ENCODE results near the gene POMT2.
A peak's percentile ranks its signal among the peaks of the same experiment; 100 is the strongest.

Gene POMT2, protein sequence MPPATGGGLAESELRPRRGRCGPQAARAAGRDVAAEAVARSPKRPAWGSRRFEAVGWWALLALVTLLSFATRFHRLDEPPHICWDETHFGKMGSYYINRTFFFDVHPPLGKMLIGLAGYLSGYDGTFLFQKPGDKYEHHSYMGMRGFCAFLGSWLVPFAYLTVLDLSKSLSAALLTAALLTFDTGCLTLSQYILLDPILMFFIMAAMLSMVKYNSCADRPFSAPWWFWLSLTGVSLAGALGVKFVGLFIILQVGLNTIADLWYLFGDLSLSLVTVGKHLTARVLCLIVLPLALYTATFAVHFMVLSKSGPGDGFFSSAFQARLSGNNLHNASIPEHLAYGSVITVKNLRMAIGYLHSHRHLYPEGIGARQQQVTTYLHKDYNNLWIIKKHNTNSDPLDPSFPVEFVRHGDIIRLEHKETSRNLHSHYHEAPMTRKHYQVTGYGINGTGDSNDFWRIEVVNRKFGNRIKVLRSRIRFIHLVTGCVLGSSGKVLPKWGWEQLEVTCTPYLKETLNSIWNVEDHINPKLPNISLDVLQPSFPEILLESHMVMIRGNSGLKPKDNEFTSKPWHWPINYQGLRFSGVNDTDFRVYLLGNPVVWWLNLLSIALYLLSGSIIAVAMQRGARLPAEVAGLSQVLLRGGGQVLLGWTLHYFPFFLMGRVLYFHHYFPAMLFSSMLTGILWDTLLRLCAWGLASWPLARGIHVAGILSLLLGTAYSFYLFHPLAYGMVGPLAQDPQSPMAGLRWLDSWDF

DNA sequence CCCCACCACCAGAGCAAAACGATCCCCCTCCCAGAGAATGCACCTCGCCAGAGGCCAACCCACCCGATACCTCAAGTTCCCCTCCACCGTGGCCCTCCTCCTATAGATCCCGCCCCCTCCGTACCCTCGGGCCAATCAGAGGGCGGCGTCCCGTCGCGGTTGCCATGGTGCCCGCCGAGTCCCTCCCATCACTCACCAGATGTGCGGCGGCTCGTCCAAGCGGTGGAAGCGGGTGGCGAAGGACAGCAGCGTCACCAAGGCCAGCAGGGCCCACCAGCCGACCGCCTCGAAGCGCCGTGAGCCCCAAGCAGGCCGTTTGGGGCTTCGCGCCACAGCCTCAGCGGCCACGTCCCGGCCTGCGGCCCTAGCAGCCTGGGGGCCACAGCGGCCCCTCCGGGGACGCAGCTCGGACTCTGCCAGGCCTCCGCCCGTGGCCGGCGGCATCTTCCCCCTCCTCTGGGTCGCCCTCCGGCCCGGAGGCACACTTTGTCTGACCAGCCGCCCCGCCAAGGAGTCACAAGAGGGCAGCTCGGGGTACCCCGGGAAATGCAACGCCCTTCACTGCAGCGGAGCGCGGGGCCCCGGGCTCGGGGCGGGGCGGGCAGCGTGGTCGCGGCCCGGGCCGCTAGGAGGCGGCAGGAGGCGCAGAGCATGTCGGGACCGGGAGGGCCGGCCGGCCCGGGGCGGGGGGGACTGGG is at the start of gene POMT2:
Gene POMT2, minus strand, starts transcription at position 646 of the 698 bp plus-strand sequence. Its CDS starts 202 bp downstream, at position 444.
- Mint-ChIP-seq H3K9me3 (no peaks in the 10 kb centered on the region), H3K27me3 (no peaks in the 10 kb centered on the region), H3K4me1 (ENCODE audit: low read depth) (peaks cover 22% of the 10 kb centered on the region), H3K27ac (peak within 1 kb of the TSS; percentile 100), H3K36me3 (ENCODE audit: low read depth) (peaks cover 5% of the 10 kb centered on the region), H3K4me3 (peak within 1 kb of the TSS; percentile 94)
- peak; percentile 95 for DNase-seq

GRCh38 chr14:77369285-77369684 is 48.6 kb upstream of the POMT2 start:
- no peak for DNase-seq
- Mint-ChIP-seq H3K4me3 (no peak overlapping the region), H3K27ac (no peak overlapping the region), H3K4me1 (ENCODE audit: low read depth) (peaks cover 34% of the 10 kb centered on the region), H3K9me3 (no peaks in the 10 kb centered on the region), H3K36me3 (ENCODE audit: low read depth) (peaks cover 13% of the 10 kb centered on the region), H3K27me3 (no peaks in the 10 kb centered on the region)

DNA sequence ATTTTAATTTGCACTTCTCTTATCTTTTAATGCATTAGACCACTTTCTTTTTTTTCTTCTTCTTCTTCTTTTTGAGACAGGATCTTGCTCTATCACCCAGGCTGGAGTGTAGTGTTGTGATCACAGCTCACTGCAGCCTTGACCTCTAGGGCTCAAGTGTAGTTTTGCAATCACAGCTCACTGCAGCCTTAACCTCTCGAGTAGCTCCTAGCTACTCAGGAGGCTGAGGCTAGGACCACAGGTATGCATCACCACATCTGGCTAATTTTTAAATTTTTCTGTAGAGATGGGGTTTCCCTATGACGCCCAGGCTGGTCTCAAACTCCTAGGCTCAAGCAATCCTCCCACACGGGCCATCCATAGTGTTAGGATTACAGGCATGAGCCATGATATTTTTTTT is 43.5 kb upstream of the POMT2 start:
- H3K4me3 Mint-ChIP-seq, result no peak overlapping the region
- no peak for DNase-seq
- H3K36me3 Mint-ChIP-seq (ENCODE audit: low read depth), result peaks cover 4% of the 10 kb centered on the region
- no peaks in the 10 kb centered on the region for H3K9me3 Mint-ChIP-seq
- H3K4me1 Mint-ChIP-seq (ENCODE audit: low read depth), result peaks cover 13% of the 10 kb centered on the region
- H3K27me3 Mint-ChIP-seq, result no peaks in the 10 kb centered on the region
- H3K27ac Mint-ChIP-seq, result no peak overlapping the region

DNA sequence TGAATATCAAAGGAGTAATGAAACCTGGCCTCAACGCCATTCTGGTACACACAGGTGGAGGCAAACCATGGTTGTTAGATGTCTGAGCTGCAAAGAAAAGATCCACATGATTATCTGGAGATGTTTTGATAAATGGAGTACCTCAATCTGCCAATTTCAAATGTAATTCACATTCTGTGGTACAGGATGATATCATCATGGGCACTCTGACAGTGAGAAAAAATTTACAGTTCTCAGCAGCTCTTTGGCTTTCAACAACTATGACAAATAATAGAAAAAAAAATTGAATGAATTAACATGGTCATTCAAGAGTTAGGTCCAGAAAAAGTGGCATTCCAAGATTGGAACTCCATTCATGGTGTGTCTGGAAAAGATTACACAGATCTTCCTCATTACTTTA is 38.9 kb upstream of the POMT2 start:
- no peak overlapping the region for H3K4me3 Mint-ChIP-seq
- H3K27me3 Mint-ChIP-seq, result no peaks in the 10 kb centered on the region
- peaks cover 18% of the 10 kb centered on the region for H3K4me1 Mint-ChIP-seq (ENCODE audit: low read depth)
- no peak overlapping the region for H3K27ac Mint-ChIP-seq
- no peak for DNase-seq
- H3K9me3 Mint-ChIP-seq, result no peaks in the 10 kb centered on the region
- H3K36me3 Mint-ChIP-seq (ENCODE audit: low read depth), result peaks cover 4% of the 10 kb centered on the region

GRCh38 chr14:77356899-77357298 is 36.2 kb upstream of the POMT2 start:
- no peaks in the 10 kb centered on the region for H3K9me3 Mint-ChIP-seq
- no peak for DNase-seq
- no peak overlapping the region for H3K4me3 Mint-ChIP-seq
- H3K27ac Mint-ChIP-seq, result no peak overlapping the region
- peaks cover 4% of the 10 kb centered on the region for H3K36me3 Mint-ChIP-seq (ENCODE audit: low read depth)
- peaks cover 12% of the 10 kb centered on the region for H3K4me1 Mint-ChIP-seq (ENCODE audit: low read depth)
- no peaks in the 10 kb centered on the region for H3K27me3 Mint-ChIP-seq

GRCh38 chr14:77355811-77356210 is 35.1 kb upstream of the POMT2 start:
- no peak for DNase-seq
- Mint-ChIP-seq H3K9me3 (no peaks in the 10 kb centered on the region), H3K36me3 (ENCODE audit: low read depth) (peaks cover 6% of the 10 kb centered on the region), H3K27me3 (no peaks in the 10 kb centered on the region), H3K4me3 (no peak overlapping the region), H3K4me1 (ENCODE audit: low read depth) (peaks cover 9% of the 10 kb centered on the region), H3K27ac (no peak overlapping the region)

DNA sequence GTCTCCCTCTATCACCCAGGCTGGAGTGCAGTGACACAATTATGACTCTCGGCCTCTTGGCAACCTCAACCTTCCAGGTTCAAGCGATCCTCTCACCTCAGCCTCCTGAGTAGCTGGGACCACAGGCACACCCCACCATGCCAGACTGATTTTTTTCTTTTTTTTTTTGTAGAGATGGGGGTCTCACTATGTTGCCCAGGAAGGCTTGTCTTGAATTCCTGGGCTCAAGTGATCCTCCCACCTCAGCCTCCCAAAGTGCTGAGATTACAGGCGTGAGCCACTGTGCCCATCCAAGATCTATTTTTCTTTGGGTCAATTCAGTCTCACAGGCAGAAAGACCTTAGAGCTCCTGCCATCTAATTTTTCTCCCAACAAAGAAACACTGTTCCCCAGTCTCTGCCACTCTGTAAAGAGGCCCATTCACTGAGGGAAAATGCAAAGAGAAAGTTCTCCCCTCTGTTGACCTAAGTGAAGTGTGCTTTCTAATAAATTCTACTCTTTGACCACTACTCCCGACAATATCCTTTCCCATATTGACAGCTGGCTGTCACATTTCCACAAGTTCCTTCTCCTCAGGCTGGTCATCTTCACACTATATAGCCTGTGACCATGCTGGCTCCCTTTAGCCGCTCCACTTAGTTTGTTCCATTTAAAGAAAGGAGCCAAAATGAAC is 32.9 kb upstream of the POMT2 start:
- H3K4me1 Mint-ChIP-seq (ENCODE audit: low read depth), result peaks cover 5% of the 10 kb centered on the region
- H3K4me3 Mint-ChIP-seq, result no peak overlapping the region
- no peak for DNase-seq
- H3K9me3 Mint-ChIP-seq, result no peaks in the 10 kb centered on the region
- no peaks in the 10 kb centered on the region for H3K27me3 Mint-ChIP-seq
- peaks cover 26% of the 10 kb centered on the region for H3K36me3 Mint-ChIP-seq (ENCODE audit: low read depth)
- no peak overlapping the region for H3K27ac Mint-ChIP-seq

DNA sequence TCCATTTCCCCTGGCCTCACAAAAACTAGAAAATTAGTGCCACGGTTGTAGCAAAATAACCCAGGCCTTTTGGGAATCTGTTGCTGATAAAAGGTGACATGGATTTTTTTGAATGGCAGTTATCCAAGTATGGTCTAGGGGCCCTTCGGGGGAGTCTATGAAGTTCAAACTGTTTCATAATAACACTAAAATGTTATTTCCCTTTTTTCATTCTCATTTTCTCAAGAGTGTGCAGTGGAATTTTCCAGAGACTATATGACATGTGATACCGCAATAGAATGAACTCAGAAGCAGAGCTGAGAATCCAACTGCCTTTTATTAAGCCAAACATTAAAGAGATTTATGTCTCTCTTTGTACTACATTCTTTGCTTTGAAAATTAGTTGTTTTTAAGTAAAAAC is 27.1 kb upstream of the POMT2 start:
- Mint-ChIP-seq H3K27ac (no peak overlapping the region), H3K27me3 (no peaks in the 10 kb centered on the region), H3K9me3 (no peaks in the 10 kb centered on the region), H3K36me3 (ENCODE audit: low read depth) (peaks cover 63% of the 10 kb centered on the region), H3K4me1 (ENCODE audit: low read depth) (no peaks in the 10 kb centered on the region), H3K4me3 (no peak overlapping the region)
- DNase-seq, result no peak

- no peak for DNase-seq
- Mint-ChIP-seq H3K27ac (no peak overlapping the region), H3K4me1 (ENCODE audit: low read depth) (no peaks in the 10 kb centered on the region), H3K27me3 (no peaks in the 10 kb centered on the region), H3K4me3 (no peak overlapping the region), H3K36me3 (ENCODE audit: low read depth) (peaks cover 73% of the 10 kb centered on the region), H3K9me3 (no peaks in the 10 kb centered on the region)
Measured at GRCh38 chr14:77346495-77346894, 25.8 kb upstream of the POMT2 start.

- no peak overlapping the region for H3K4me3 Mint-ChIP-seq
- no peak for DNase-seq
- H3K27me3 Mint-ChIP-seq, result no peaks in the 10 kb centered on the region
- no peaks in the 10 kb centered on the region for H3K9me3 Mint-ChIP-seq
- H3K36me3 Mint-ChIP-seq (ENCODE audit: low read depth), result peaks cover 74% of the 10 kb centered on the region
- no peak overlapping the region for H3K27ac Mint-ChIP-seq
- no peaks in the 10 kb centered on the region for H3K4me1 Mint-ChIP-seq (ENCODE audit: low read depth)
Measured at GRCh38 chr14:77344377-77344996, 23.8 kb upstream of the POMT2 start.

- Mint-ChIP-seq H3K4me1 (ENCODE audit: low read depth) (no peaks in the 10 kb centered on the region), H3K27ac (no peak overlapping the region), H3K9me3 (no peaks in the 10 kb centered on the region), H3K27me3 (no peaks in the 10 kb centered on the region), H3K4me3 (no peak overlapping the region), H3K36me3 (ENCODE audit: low read depth) (peaks cover 77% of the 10 kb centered on the region)
- no peak for DNase-seq
Measured at GRCh38 chr14:77343662-77344061, 23.0 kb upstream of the POMT2 start.

DNA sequence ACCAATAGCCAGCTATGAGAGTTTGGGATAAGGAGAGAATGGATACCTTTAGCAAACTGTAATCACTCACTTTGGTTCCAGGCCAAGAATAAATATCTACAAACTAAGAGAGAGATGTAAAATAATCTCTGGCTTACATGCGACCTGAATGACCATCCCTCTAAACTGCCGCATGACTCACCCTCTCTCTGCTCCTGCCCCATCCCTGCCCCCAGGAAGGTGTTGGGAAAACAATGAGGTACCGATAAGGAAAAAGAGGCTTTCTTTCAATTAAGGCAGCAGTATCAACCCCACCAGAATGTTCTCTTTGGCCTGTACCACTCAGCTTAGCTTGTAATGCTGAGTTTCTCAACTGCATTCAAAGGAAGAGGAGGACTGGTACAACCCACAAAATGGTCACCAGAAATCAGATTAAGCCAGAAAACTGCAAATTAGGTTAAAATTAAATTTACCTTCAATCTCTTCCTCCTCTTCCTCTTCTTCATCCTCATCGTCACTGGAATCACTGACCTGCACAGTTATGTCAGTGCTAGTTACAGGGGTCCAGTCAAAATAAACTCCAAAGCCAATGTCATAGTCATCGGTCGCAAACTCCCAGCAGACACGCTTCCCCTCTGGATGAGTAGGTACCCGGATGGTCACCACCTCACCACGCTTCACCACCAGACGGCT is 22.2 kb upstream of the POMT2 start:
- no peak for DNase-seq
- Mint-ChIP-seq H3K27me3 (no peaks in the 10 kb centered on the region), H3K36me3 (ENCODE audit: low read depth) (peaks cover 82% of the 10 kb centered on the region), H3K4me1 (ENCODE audit: low read depth) (no peaks in the 10 kb centered on the region), H3K4me3 (no peak overlapping the region), H3K9me3 (no peaks in the 10 kb centered on the region), H3K27ac (no peak overlapping the region)

DNA sequence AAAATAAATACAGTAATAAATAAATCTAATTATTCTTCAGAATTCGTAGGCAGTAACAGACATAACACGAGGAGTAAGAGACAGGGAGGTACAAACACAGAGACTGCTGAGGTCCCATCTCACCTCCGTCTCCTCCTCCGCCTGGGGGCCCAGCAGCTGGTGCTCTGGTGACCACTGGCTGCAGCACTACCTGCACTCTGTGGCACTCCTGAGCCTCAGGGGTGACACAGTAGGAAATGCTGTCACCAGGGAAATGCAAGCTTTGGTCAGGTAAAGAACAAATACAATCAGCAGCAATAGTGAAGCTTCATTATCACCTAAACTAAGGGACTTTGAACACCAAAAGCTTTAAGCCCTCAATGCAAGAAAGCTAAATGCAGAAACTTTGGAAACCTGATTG is 19.7 kb upstream of the POMT2 start:
- no peaks in the 10 kb centered on the region for H3K27me3 Mint-ChIP-seq
- no peaks in the 10 kb centered on the region for H3K4me1 Mint-ChIP-seq (ENCODE audit: low read depth)
- no peak overlapping the region for H3K27ac Mint-ChIP-seq
- peaks cover 78% of the 10 kb centered on the region for H3K36me3 Mint-ChIP-seq (ENCODE audit: low read depth)
- H3K9me3 Mint-ChIP-seq, result no peaks in the 10 kb centered on the region
- no peak overlapping the region for H3K4me3 Mint-ChIP-seq
- no peak for DNase-seq
